K562 (cell line): ENCODE data around the gene SPTBN2. TPM values are rescaled to one million over a fixed set of nuclear protein-coding genes. Genes with fewer than 3 reads are reported as not detected.

Experiments used
- CEBPZ ChIP-seq: fragments of 150-350 bp; IDR thresholded peaks from 2 replicates; pipeline ENCODE4 v1.6.1; 2014; ENCODE audit warnings: low read depth, mild to moderate bottlenecking, low read length, borderline replicate concordance
- CLOCK ChIP-seq: fragments of 250-450 bp; sonication (Bioruptor Pico); IDR thresholded peaks from 2 replicates; pipeline ENCODE4 v1.4.0; 2020; ENCODE audit warnings: mild to moderate bottlenecking, moderate library complexity, borderline replicate concordance
- CXXC5 ChIP-seq: fragments of 250-450 bp; sonication (Bioruptor Pico); IDR thresholded peaks from 2 replicates; pipeline ENCODE4 v1.8.0; 2022; ENCODE audit warnings: inconsistent platforms, mild to moderate bottlenecking, moderate library complexity
- DPF2 ChIP-seq: fragments of 450-650 bp; IDR thresholded peaks from 2 replicates; pipeline ENCODE4 v1.6.1; 2016
- E2F5 ChIP-seq: sonication (generic); formaldehyde crosslinking; IDR thresholded peaks from 2 replicates; pipeline ENCODE4 v1.8.0; 2022; ENCODE audit warnings: mild to moderate bottlenecking, missing genetic modification reagents
- EP400 ChIP-seq: fragments of 450-650 bp; IDR thresholded peaks from 2 replicates; pipeline ENCODE4 v1.6.1; 2017; ENCODE audit warnings: antibody characterized with exemption, mild to moderate bottlenecking, moderate library complexity
- ERF ChIP-seq: fragments of 450-650 bp; formaldehyde crosslinking; IDR thresholded peaks from 2 replicates; pipeline ENCODE4 v1.4.0; 2020; ENCODE audit warnings: mild to moderate bottlenecking, mixed read lengths
- FOXK1 ChIP-seq: sonication (generic); formaldehyde crosslinking; IDR thresholded peaks from 2 replicates; pipeline ENCODE4 v1.8.0; 2022; ENCODE audit warnings: missing genetic modification reagents, mild to moderate bottlenecking, borderline replicate concordance
- MAFG ChIP-seq: fragments of 450-650 bp; conservative IDR thresholded peaks from 2 replicates; pipeline ENCODE4 v1.6.1; 2016; ENCODE audit warnings: missing genetic modification characterization, missing compliant biosample characterization
- PRMT5 ChIP-seq: sonication (generic); formaldehyde crosslinking; IDR thresholded peaks from 2 replicates; pipeline ENCODE4 v1.5.0; 2020; ENCODE audit warnings: missing genetic modification reagents
- PTBP1 ChIP-seq: fragments of 200-400 bp; formaldehyde crosslinking; IDR thresholded peaks from 2 replicates; pipeline ENCODE4 v1.6.1; 2017; ENCODE audit warnings: low read depth, low read length
- PTRF ChIP-seq: fragments of 450-650 bp; IDR thresholded peaks from 2 replicates; pipeline ENCODE4 v1.6.1; 2016; ENCODE audit warnings: mild to moderate bottlenecking, missing genetic modification characterization, missing compliant biosample characterization
- STAG1 ChIP-seq: sonication (generic); formaldehyde crosslinking; IDR thresholded peaks from 2 replicates; pipeline ENCODE4 v1.5.0; 2020; ENCODE audit warnings: missing genetic modification reagents, borderline replicate concordance
- TFE3 ChIP-seq: fragments of 450-650 bp; formaldehyde crosslinking; IDR thresholded peaks from 2 replicates; pipeline ENCODE4 v1.4.0; 2020; ENCODE audit warnings: mild to moderate bottlenecking, mixed read lengths
- ZC3H8 ChIP-seq: fragments of 450-650 bp; IDR thresholded peaks from 2 replicates; pipeline ENCODE4 v1.6.1; 2017
- ZNF174 ChIP-seq: fragments of 250-450 bp; sonication (Bioruptor Pico); IDR thresholded peaks from 2 replicates; pipeline ENCODE4 v1.4.0; 2020; ENCODE audit warnings: mild to moderate bottlenecking
- ZNF274 ChIP-seq: IDR thresholded peaks from 2 replicates; pipeline ENCODE4 v1.6.1; 2011; ENCODE audit warnings: low read depth, mild to moderate bottlenecking, low read length, moderate library complexity, borderline replicate concordance
- ZNF324 ChIP-seq: fragments of 250-450 bp; sonication (Bioruptor Pico); IDR thresholded peaks from 2 replicates; pipeline ENCODE4 v1.4.0; 2020; ENCODE audit warnings: mild to moderate bottlenecking
- ZNF583 ChIP-seq: fragments of 250-450 bp; sonication (Bioruptor Pico); IDR thresholded peaks from 2 replicates; pipeline ENCODE4 v1.4.0; 2020
- polyA plus RNA-seq, 8 experiments: library from polyadenylated mRNA; depleted of rRNA in 4 of 8; stranded (reverse) in 5 of 8; unstranded in 3 of 8; fragments of >200 nt; fragmentation: Nextera tagmentation in 2 of 8; fragmentation: Illumina TruSeq in 1 of 8; extraction: Ambion mirVana in 2 of 8; extraction: Trizol in 1 of 8; gene quantifications; 2 replicates each; pipeline versions ENCODE4 v1.2.1 to v1.2.3, GENCODE V29; 2011 to 2014; ENCODE audit warnings: inconsistent platforms in 1 of 8, missing spikeins in 1 of 8
- total RNA-seq, 7 experiments: library from RNA; depleted of rRNA in 6 of 7; stranded (reverse); fragments of >200 nt in 6 of 7; fragmentation: Illumina TruSeq in 2 of 7; extraction: Trizol in 2 of 7; gene quantifications; 2 replicates each; pipeline versions ENCODE4 v1.2.1 to v1.2.3, GENCODE V29; 2011 to 2021; ENCODE audit warnings: low replicate concordance in 1 of 7
- TF ChIP-seq, protein P1 (sequence below): sonication (generic); formaldehyde crosslinking; IDR thresholded peaks from 2 replicates; pipeline ENCODE4 v1.8.0; 2022; ENCODE audit warnings: missing genetic modification reagents, mild to moderate bottlenecking, borderline replicate concordance

The SPTBN2 gene
- total and polyA plus RNA-seq, 9 of the 15 experiments (the other 6 are each of a cell fraction or from before 2014, with no cell fraction given), result 0.38 to 56.5 (median 19.7) TPM

DNA sequence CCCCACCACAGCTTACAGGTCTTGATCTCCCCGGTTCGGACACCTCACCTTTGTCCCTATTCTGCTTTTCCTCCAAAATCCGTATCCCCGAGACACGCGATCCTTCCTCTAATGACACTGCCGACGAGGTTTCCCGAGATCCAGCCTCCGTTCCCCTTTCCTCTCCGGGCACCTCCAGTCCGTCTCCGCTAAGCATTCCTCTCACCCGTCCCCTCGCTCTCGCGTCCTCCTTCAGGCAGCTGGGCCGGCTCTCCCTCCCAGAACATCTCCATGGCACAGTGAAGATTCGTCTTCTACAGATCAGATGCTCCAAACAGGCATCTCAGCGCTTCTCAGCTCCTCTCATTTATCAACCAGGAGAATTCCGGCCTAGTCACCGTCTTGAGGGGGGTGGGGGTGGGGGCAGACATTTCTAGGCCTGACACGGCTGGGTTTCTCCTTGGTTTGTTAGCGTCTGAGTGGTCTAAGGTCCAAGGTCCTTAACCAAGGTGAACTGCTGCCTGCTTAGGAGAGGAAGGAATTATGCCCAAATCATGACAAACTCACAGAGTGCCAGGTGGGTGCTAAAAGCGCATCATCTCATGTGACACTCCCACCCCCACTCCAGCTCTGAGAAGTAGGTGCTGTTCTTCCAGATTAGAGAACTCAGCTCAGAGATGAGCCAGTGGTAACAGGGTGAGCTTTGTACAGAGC is at the start of gene SPTBN2 (continued):
- no peak for TF ChIP-seq TFE3
- peak; percentile 71 for TF ChIP-seq MAFG (tag)
- TF ChIP-seq DPF2, result peak; percentile 90
- TF ChIP-seq ZNF174 (CRISPR knock-in tag), result no peak
- no peak for TF ChIP-seq CEBPZ
- TF ChIP-seq ZNF324 (CRISPR knock-in tag), result no peak
- TF ChIP-seq ZNF274, result no peak
- no peak for TF ChIP-seq CLOCK (CRISPR knock-in tag)
- TF ChIP-seq PRMT5 (CRISPR knock-in tag), result no peak
- TF ChIP-seq FOXK1 (CRISPR knock-in tag), result no peak
- TF ChIP-seq EP400, result peak; percentile 46
- no peak for TF ChIP-seq PTRF (tag)
- TF ChIP-seq STAG1 (CRISPR knock-in tag), result no peak
- TF ChIP-seq ZNF583, result peak; percentile 13; the same call in 1 of the 2 replicates
- TF ChIP-seq ZC3H8, result no peak
- TF ChIP-seq, protein P1, sequence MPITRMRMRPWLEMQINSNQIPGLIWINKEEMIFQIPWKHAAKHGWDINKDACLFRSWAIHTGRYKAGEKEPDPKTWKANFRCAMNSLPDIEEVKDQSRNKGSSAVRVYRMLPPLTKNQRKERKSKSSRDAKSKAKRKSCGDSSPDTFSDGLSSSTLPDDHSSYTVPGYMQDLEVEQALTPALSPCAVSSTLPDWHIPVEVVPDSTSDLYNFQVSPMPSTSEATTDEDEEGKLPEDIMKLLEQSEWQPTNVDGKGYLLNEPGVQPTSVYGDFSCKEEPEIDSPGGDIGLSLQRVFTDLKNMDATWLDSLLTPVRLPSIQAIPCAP (CRISPR knock-in tag), result no peak
- no peak for TF ChIP-seq ERF (CRISPR knock-in tag)
- peak; percentile 4; the same call in 1 of the 2 replicates for TF ChIP-seq CXXC5 (CRISPR knock-in tag)
- no peak for TF ChIP-seq PTBP1
- TF ChIP-seq E2F5 (CRISPR knock-in tag), result no peak
